ENCODE measurements around the gene DDX21. TPM values are rescaled to one million over a fixed set of nuclear protein-coding genes. Genes with fewer than 3 reads are reported as not detected.

DDX21 gene
- total RNA-seq, 2 experiments from 2014 or later = 81.6 to 92.4 TPM

- CTCF ChIA-PET = interaction anchor here (0.6 to 0.8 kb wide), 2 partner anchors 10 to 14 kb away, joined by 3 read pairs; no protein-coding TSS in a partner anchor
- Mint-ChIP-seq H3K4me1 (peaks cover 11% of the 10 kb centered on the region), H3K4me3 (no peak overlapping the region), H3K27ac (no peak overlapping the region), H3K9me3 (no peaks in the 10 kb centered on the region), H3K27me3 (no peaks in the 10 kb centered on the region), H3K36me3 (ENCODE audit: low read depth) (no peaks in the 10 kb centered on the region)
- POLR2A ChIA-PET = interaction anchor here (0.7 kb wide), 1 partner anchor 30 kb away, joined by 3 read pairs; no protein-coding TSS in a partner anchor
- DNase-seq = no peak
Observed at GRCh38 chr10:69025370-69025896, 69.5 kb downstream of the DDX21 start.

DNA sequence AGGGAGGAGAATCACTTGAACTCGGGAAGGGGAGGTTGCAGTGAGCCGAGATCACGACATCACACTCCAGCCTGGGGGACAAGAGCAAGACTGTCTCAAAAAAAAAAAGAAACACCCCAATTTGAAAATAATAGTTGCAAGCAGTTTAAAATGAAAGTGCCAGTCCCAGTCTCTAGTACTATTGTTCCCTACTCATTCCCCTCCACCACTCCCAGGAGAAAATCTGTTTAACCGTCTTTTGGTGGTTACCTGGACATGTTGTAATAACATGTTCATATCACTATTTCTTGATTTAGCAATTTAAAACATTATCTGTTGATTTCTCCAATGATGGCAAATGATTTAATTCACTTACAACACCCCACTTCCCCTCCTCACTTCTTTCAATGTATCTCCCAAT, 77.3 kb downstream of the DDX21 start:
- DNase-seq = no peak
- POLR2A ChIA-PET = no interaction called here
- no peak overlapping the region for H3K27ac Mint-ChIP-seq
- CTCF ChIA-PET = interaction anchor here (0.7 kb wide), 1 partner anchor 22 kb away, joined by 3 read pairs; no protein-coding TSS in a partner anchor
- no peak overlapping the region for H3K4me3 Mint-ChIP-seq
- peaks cover 2% of the 10 kb centered on the region for H3K27me3 Mint-ChIP-seq
- peaks cover 1% of the 10 kb centered on the region for H3K4me1 Mint-ChIP-seq
- H3K9me3 Mint-ChIP-seq = no peaks in the 10 kb centered on the region
- H3K36me3 Mint-ChIP-seq (ENCODE audit: low read depth) = no peaks in the 10 kb centered on the region

Other genes starting within 250 kb of the DDX21 start
- gene CCAR1, start 234.9 kb upstream of the DDX21 start, total RNA-seq = 100 to 1,000 TPM in 1 of 2 experiments, 10 to 100 TPM in 1; 86.7 to 111 TPM
- 1 to 10 TPM; 1.1 to 1.5 TPM for gene STOX1, start 128.6 kb upstream of the DDX21 start, total RNA-seq
- gene DDX50, start 54.9 kb upstream of the DDX21 start, total RNA-seq = 10 to 100 TPM; 44.6 to 48.6 TPM
- gene KIFBP, start 32.6 kb downstream of the DDX21 start, total RNA-seq = 10 to 100 TPM; 13.8 to 15.1 TPM
- 100 to 1,000 TPM; 174 to 192 TPM for gene SRGN, start 131.9 kb downstream of the DDX21 start, total RNA-seq
- 10 to 100 TPM; 38.2 to 40.5 TPM for gene VPS26A, start 168.0 kb downstream of the DDX21 start, total RNA-seq
- gene SUPV3L1, start 224.1 kb downstream of the DDX21 start, total RNA-seq = 10 to 100 TPM; 33.2 to 34.5 TPM

Measured in activated CD4-positive, alpha-beta T cell treated with anti-CD3 and anti-CD28 coated beads, Interleukin-2, amount 10 ng/mL, durations not matched to agents 7 days and 5 days (primary cell).